Measurements from ENCODE around the gene SUGP1.

SUGP1 gene

DNA sequence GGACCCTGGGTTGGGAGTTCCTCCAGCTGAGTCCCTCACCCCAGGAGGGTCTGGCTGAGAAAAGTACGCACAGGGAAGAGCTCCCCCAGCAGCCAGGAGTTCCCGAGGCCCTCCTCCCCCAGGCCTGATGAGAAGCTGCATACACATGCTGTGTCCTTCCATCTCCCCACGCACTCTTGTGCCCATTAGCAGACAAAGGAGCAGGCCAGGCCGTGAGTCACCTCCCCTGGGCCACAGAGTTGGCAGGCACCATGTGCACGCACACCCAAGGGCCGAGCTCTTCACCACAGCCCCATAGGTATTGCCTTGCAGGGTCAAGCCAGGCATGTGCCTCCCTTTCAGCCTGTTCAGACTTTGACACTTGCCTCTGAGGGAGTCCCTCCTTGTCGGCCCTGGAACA lies 17.8 kb upstream of the SUGP1 start:
- no peak for DNase-seq

- DNase-seq = no peak
These were observed 16.8 kb upstream of the SUGP1 start for GRCh38 chr19:19337120-19337519.

- no peak for DNase-seq
These were observed 16.3 kb upstream of the SUGP1 start for GRCh38 chr19:19336597-19336996.

- DNase-seq = no peak
These were observed 15.3 kb upstream of the SUGP1 start for GRCh38 chr19:19335408-19336158.

GRCh38 chr19:19334989-19335344 lies 14.7 kb upstream of the SUGP1 start:
- DNase-seq = no peak

- DNase-seq = no peak
These were observed 14.0 kb upstream of the SUGP1 start for GRCh38 chr19:19334063-19334988.

DNA sequence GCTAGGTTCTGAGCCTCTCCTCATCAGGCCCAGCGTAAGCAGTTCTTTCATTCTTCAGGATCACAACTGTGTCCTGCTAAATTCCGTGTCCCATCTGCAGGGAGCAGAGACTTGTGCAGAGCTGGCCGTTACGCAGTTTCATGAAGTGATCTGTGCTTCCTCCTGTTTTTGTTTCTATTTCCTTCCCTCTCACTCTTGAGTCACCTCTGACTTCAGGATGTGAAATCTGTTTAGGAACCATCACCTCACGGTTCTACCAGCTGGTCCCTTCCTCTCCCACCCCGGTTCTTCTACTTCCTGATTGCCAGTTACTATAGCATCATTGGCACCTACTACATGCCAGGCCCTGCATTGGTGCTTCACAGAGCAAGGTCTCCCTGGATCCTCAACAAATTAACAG lies 8.8 kb upstream of the SUGP1 start:
- no peak for DNase-seq

DNA sequence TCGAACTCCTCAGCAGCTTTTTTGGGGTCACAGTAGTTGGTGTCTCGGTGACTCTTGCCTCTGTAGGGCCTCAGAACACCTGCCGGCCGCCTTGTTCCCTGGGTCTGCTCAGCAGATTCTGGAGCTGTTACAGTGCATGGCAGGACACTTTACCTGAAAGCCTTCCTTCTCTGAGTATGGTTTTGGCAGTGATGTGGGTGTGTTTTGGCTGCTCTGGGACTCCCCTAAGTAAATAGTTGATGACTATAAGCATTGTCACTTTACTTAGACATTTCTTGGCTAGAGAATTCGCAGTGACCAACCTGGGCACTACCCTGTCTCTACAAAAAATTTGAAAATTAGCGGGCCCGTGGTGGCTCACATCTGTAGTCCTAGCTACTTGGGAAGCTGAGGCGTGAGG lies 7.4 kb upstream of the SUGP1 start:
- DNase-seq = no peak

DNA sequence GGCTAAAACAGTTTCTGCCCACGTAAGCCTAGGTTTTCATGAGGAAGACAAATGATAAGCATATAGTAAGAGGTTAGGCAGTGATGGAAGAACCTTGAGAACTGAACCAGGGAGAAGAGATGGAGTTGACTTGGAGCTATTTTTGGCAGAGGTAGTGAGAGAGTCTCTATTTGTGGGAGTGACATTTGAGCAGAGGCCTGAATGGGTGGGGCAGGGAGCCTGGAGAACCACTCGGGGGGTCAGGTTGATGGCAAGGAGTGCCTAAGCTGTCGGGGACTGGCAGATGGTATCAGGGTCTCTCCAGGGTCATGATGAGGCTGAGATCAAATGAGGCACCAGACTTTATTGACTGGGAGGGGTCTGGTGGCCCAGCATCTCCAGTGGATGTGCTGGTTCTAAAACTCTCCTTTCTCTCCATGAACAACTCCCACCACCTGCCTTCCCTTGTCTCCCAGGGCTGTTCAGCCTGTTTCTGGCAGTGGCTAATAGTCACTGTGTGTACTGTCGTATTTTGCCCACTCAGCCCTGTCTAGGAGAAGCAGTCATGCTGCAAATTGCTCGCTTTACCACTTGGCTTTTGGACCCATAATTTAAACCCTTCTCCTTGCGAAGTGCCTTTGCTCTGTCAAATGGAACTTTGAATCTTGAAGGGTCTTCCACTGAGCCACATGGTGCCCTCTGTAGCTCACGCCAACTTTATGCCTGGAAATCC lies 3.9 kb upstream of the SUGP1 start:
- DNase-seq = no peak

- peak in 1 of 2 experiments; percentile 4 for DNase-seq
These were observed 850 bp upstream of the SUGP1 start for GRCh38 chr19:19321141-19321577.

- DNase-seq = no peak
These were observed 463 bp downstream of the SUGP1 start for GRCh38 chr19:19319732-19320360.

GRCh38 chr19:19316082-19316481 lies 4.2 kb downstream of the SUGP1 start:
- no peak for DNase-seq

DNA sequence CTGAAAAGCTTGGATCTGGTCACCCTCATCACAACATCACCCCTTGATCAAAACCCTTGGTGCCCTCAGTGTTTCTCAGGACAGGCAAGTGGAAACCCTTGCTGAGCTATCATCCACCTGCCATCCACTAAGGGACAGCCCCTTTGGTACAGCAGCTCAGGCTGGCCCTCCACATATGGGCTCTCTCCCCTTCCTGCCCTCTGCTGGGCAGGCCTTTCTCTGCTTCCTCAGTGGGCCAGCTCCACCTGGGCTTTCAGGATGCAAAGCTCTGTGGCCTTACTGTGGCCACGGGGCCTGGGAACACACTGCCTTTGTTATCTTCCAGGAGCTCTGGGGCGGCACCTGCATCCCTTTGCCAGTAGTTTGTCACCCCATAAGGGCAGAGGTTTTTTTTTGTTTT lies 4.9 kb downstream of the SUGP1 start:
- DNase-seq = no peak

GRCh38 chr19:19308373-19308772 lies 11.9 kb downstream of the SUGP1 start:
- no peak for DNase-seq

GRCh38 chr19:19306191-19306590 lies 14.1 kb downstream of the SUGP1 start:
- DNase-seq = no peak

DNA sequence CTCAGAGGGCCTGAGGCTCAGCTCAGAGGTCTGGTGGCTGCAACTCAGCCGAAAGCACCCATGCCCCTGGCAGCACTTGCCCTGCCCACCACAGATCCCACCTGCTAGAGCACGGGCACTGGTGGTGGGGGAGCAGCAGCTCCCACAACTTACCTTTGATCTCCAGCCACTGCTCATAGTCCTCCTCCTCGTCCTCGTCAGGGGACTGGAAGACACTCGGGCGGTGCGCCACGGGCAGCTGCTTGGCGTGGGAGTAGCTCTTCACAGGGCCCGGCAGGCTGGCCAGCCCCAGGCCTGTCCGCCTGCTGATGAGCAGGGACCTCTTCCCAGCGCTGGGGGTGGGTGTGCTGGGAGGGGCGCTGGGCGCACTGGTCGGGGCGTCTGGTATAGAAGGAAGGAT lies 14.6 kb downstream of the SUGP1 start:
- no peak for DNase-seq

GRCh38 chr19:19305066-19305465 lies 15.2 kb downstream of the SUGP1 start:
- no peak for DNase-seq

DNA sequence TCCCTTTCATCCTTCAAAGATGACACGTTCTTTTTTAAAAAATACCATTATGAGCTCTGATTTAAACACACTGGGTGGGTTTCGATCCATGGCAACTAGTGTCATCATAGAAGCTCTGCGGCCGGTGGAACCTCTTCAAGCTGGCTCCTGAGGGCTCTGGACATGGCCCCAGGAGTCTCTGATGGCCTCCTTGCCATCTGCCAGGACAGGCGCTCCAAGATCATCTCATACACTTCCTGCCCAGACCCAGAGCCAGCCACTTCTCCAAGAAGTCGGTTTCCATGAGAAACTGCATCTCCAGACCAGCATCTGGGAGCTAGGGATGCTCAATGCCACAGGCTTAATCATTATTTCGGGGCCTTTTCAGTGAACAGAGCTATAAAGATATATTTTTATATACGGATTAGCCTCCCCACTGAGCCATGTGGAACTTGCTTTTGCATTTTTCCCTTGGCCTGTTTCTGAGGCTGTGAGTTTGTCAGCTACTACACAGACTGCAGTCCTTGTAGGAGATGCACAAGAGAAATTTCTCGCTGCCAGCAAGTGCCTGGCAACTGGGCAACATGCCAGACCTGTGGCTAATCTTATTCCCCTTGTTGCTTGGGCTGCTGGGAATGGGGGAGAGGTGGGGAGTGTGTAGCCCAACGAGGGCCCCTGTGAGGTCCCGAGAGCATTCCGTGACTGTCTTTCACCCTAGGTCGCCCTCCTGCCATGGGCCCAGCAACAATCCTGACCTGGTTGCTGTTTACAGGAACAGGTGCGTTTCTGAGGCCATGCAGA lies 15.9 kb downstream of the SUGP1 start:
- DNase-seq = no peak

DNA sequence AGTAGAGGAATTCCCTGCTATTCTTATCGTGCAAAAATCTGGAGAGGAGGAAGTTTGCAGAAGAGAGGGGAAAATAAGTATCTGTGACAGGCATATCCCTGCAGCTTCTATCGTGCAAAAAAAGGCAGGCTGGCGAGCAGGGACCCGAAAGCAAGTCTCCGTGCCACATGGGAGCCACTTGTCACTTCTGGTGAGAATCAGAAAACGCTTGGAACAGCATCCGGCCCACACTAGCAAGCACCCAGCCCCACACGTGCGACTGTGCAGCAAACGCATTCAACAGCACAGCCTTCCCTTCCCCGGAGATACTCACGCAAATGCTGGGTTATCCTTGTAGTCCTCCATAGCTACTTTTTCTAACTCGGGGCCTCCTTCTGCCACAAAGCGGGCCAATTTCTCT lies 16.9 kb downstream of the SUGP1 start:
- DNase-seq = no peak

- no peak for DNase-seq
These were observed 19.7 kb downstream of the SUGP1 start for GRCh38 chr19:19300613-19301012.

GRCh38 chr19:19297759-19298158 lies 22.6 kb downstream of the SUGP1 start:
- DNase-seq = no peak

Measured in stimulated activated CD4-positive, alpha-beta T cell treated with anti-CD3 and anti-CD28 coated beads, Interleukin-4, amount 100 ng/mL, for 4 hours (primary cell).